H1 (cell line): ENCODE results near the gene PDE4D. TPM values are rescaled to one million over a fixed set of nuclear protein-coding genes. Genes with fewer than 3 reads are reported as not detected.
A peak's percentile ranks its signal among the peaks of the same experiment; 100 is the strongest.

Source experiments
- CTCF ChIA-PET: fragments of 300-600 bp; sonication (Branson Sonifier 250); formaldehyde crosslinking; loops from one replicate; lab custom pipeline; 2021; ENCODE audit not compliant: partially characterized antibody; lab: Charles Lee
- POLR2A ChIA-PET: fragments of 300-600 bp; sonication (Branson Sonifier 250); formaldehyde crosslinking; loops from one replicate; lab custom pipeline; 2021; ENCODE audit warnings: inconsistent platforms; ENCODE audit not compliant: partially characterized antibody; lab: Charles Lee
- DNase-seq, 2 experiments: peaks; one replicate each; pipeline versions ENCODE4 v3.0.0 to v3.0.0-alpha.2; 2010 to 2022; ENCODE audit warnings: low spot score in 2 of 2, low read depth in 1 of 2, mixed read lengths in 1 of 2
- FAIRE-seq: peaks from 2 replicates; lab custom pipeline; 2011; peaks lifted over from hg19 to GRCh38; lab: Jason Lieb, UNC
- H2AFZ ChIP-seq: 2 replicates; pipeline ENCODE4 v1.8.1; 2012; ENCODE audit warnings: low read length, inconsistent platforms
- H2AK5ac ChIP-seq: 2 replicates; pipeline ENCODE4 v1.6.1; 2013; ENCODE audit warnings: low read depth, low read length
- H2BK120ac ChIP-seq: replicated peaks from 2 replicates; pipeline ENCODE3; 2013; ENCODE audit warnings: low read depth, low read length, inconsistent platforms
- H2BK12ac ChIP-seq: 2 replicates; pipeline ENCODE4 v1.6.1; 2013; ENCODE audit warnings: low read depth, low read length
- H2BK15ac ChIP-seq: 2 replicates; pipeline ENCODE4 v1.6.1; 2013; ENCODE audit warnings: low read length
- H2BK20ac ChIP-seq: 2 replicates; pipeline ENCODE4 v1.6.1; 2013; ENCODE audit warnings: low read length
- H2BK5ac ChIP-seq: 2 replicates; pipeline ENCODE4 v1.6.1; 2013; ENCODE audit warnings: low read depth, low read length
- H3K14ac ChIP-seq: 2 replicates; pipeline ENCODE4 v1.6.1; 2013; ENCODE audit warnings: inconsistent platforms; ENCODE audit not compliant: insufficient read length
- H3K18ac ChIP-seq: 2 replicates; pipeline ENCODE4 v1.6.1; 2013; ENCODE audit warnings: low read length; ENCODE audit errors: extremely low read depth
- H3K23ac ChIP-seq: 2 replicates; pipeline ENCODE4 v1.6.1; 2013; ENCODE audit warnings: inconsistent platforms; ENCODE audit not compliant: insufficient read length
- H3K23me2 ChIP-seq: 2 replicates; pipeline ENCODE4 v1.6.1; 2013; ENCODE audit warnings: low read depth, low read length
- H3K27ac ChIP-seq: 2 replicates; pipeline ENCODE4 v1.6.1; 2011; ENCODE audit warnings: low read depth, low read length, inconsistent platforms
- H3K27me3 ChIP-seq, 4 experiments: replicated peaks in 1 of 4; 1 replicate in 1 of 4; 2 replicates in 3 of 4; pipeline versions ENCODE4 v1.6.1 to v1.8.1; 2011 to 2013; ENCODE audit warnings: low read length in 3 of 4, mild to moderate bottlenecking in 3 of 4, inconsistent platforms in 2 of 4, mixed read lengths in 2 of 4, moderate library complexity in 1 of 4; ENCODE audit not compliant: control insufficient read depth in 3 of 4, insufficient read depth in 3 of 4; ENCODE audit errors: extremely low read depth in 1 of 4
- H3K36me3 ChIP-seq, 4 experiments: 2 replicates each; pipeline versions ENCODE4 v1.6.1 to v1.8.1; 2011 to 2013; ENCODE audit warnings: mild to moderate bottlenecking in 4 of 4, low read length in 3 of 4, moderate library complexity in 2 of 4, control low read depth in 1 of 4, inconsistent platforms in 1 of 4; ENCODE audit not compliant: insufficient read depth in 4 of 4, control insufficient read depth in 2 of 4
- H3K4ac ChIP-seq: replicated peaks from 2 replicates; pipeline ENCODE3; 2013; ENCODE audit warnings: low read length, low read depth, mixed read lengths, inconsistent platforms; ENCODE audit not compliant: insufficient read length
- H3K4me1 ChIP-seq, 4 experiments: replicated peaks in 1 of 4; 1 replicate in 1 of 4; 2 replicates in 3 of 4; pipeline versions ENCODE4 v1.6.1 to v1.8.1; 2011 to 2013; ENCODE audit warnings: low read length in 3 of 4, inconsistent platforms in 2 of 4, mixed read lengths in 1 of 4; ENCODE audit not compliant: insufficient read depth in 4 of 4, control insufficient read depth in 3 of 4
- H3K4me2 ChIP-seq, 2 experiments: 2 replicates each; pipeline versions ENCODE4 v1.6.1 to v1.8.1; 2011 to 2013; ENCODE audit warnings: low read depth in 2 of 2, low read length in 2 of 2, control low read depth in 1 of 2, inconsistent platforms in 1 of 2, mild to moderate bottlenecking in 1 of 2; ENCODE audit not compliant: insufficient read depth in 1 of 2
- H3K4me3 ChIP-seq, 4 experiments: fragments of 200-600, 300-600 bp in 1 of 4; sonication (generic), shearing (Covaris generic), sonication (Bioruptor Twin) in 1 of 4; 2 replicates each; pipeline versions ENCODE4 v1.5.1 to v1.8.1; 2011 to 2016; ENCODE audit warnings: low read length in 4 of 4, low read depth in 3 of 4, control low read depth in 2 of 4, inconsistent platforms in 2 of 4, mild to moderate bottlenecking in 2 of 4, mixed read lengths in 1 of 4, moderate library complexity in 1 of 4; ENCODE audit not compliant: insufficient read depth in 2 of 4; ENCODE audit errors: extremely low read depth in 1 of 4
- H3K56ac ChIP-seq: replicated peaks from 2 replicates; pipeline ENCODE3; 2013; ENCODE audit warnings: low read depth, mild to moderate bottlenecking, mixed read lengths, low read length, inconsistent platforms; ENCODE audit not compliant: insufficient read length
- H3K79me1 ChIP-seq: 2 replicates; pipeline ENCODE4 v1.6.1; 2013; ENCODE audit warnings: low read depth, low read length, control low read depth
- H3K79me2 ChIP-seq, 2 experiments: 2 replicates each; pipeline versions ENCODE4 v1.6.1 to v1.8.1; 2012 to 2013; ENCODE audit warnings: low read length in 2 of 2, mild to moderate bottlenecking in 2 of 2, inconsistent platforms in 1 of 2; ENCODE audit not compliant: insufficient read depth in 2 of 2, control insufficient read depth in 1 of 2
- H3K9ac ChIP-seq, 4 experiments: replicated peaks in 1 of 4; 1 replicate in 1 of 4; 2 replicates in 3 of 4; pipeline versions ENCODE4 v1.6.1 to v1.8.1; 2011 to 2013; ENCODE audit warnings: low read depth in 3 of 4, low read length in 3 of 4, control low read depth in 2 of 4, mild to moderate bottlenecking in 2 of 4, moderate library complexity in 2 of 4, inconsistent platforms in 1 of 4; ENCODE audit errors: extremely low read depth in 1 of 4
- H3K9me3 ChIP-seq, 2 experiments: 2 replicates each; pipeline versions ENCODE4 v1.6.1 to v1.8.1; 2012 to 2013; ENCODE audit warnings: mild to moderate bottlenecking in 2 of 2, moderate library complexity in 2 of 2, control low read depth in 1 of 2, inconsistent platforms in 1 of 2, low read depth in 1 of 2, low read length in 1 of 2, mixed read lengths in 1 of 2; ENCODE audit not compliant: insufficient read depth in 2 of 2
- H4K20me1 ChIP-seq, 2 experiments: replicated peaks in 1 of 2; 2 replicates each; pipeline versions ENCODE3 to v1.8.1; 2011 to 2013; ENCODE audit warnings: inconsistent platforms in 2 of 2, low read length in 2 of 2, mild to moderate bottlenecking in 1 of 2; ENCODE audit not compliant: insufficient read depth in 2 of 2, control insufficient read depth in 1 of 2
- H4K5ac ChIP-seq: 2 replicates; pipeline ENCODE4 v1.6.1; 2013; ENCODE audit warnings: low read length, low read depth, mixed read lengths, inconsistent platforms; ENCODE audit not compliant: insufficient read length
- H4K8ac ChIP-seq: 2 replicates; pipeline ENCODE4 v1.8.0; 2013; ENCODE audit warnings: mild to moderate bottlenecking, moderate library complexity, low read length, inconsistent platforms; ENCODE audit not compliant: insufficient read depth; ENCODE audit errors: extremely low read depth
- H4K91ac ChIP-seq: replicated peaks from 2 replicates; pipeline ENCODE3; 2013; ENCODE audit warnings: low read length, mixed read lengths, inconsistent platforms; ENCODE audit not compliant: insufficient read length
- ASH2L ChIP-seq: fragments of 200-600, 300-600 bp; sonication (generic); IDR thresholded peaks from one replicate; pipeline ENCODE4 v1.7.1; 2017; ENCODE audit warnings: low read length
- BCL11A ChIP-seq, 2 experiments: IDR thresholded peaks; one replicate each; pipeline ENCODE4 v1.6.1; 2011; ENCODE audit warnings: low read depth in 2 of 2, low read length in 2 of 2, mild to moderate bottlenecking in 2 of 2
- CHD1 ChIP-seq: IDR thresholded peaks from 2 replicates; pipeline ENCODE4 v1.6.1; 2012; ENCODE audit warnings: low read depth, low read length, improper control_type of control experiment
- PHF8 ChIP-seq: fragments of 200-600 bp; sonication (generic); conservative IDR thresholded peaks from 2 replicates; pipeline ENCODE4 v1.7.1; 2012; ENCODE audit warnings: low read depth, mild to moderate bottlenecking, inconsistent platforms, low read length, moderate library complexity
- POLR2A ChIP-seq, 2 experiments: IDR thresholded peaks; 1 replicate in 1 of 2; 2 replicates in 1 of 2; pipeline ENCODE4 v1.6.1; 2011; ENCODE audit warnings: low read depth in 2 of 2, low read length in 2 of 2, mild to moderate bottlenecking in 2 of 2; ENCODE audit errors: control extremely low read depth in 1 of 2
- RBBP5 ChIP-seq: IDR thresholded peaks from 2 replicates; pipeline ENCODE4 v1.7.1; 2012; ENCODE audit warnings: low read depth, mild to moderate bottlenecking, inconsistent platforms, low read length, moderate library complexity, borderline replicate concordance
- RXRA ChIP-seq: IDR thresholded peaks from 2 replicates; pipeline ENCODE4 v1.6.1; 2011; ENCODE audit warnings: low read depth, mild to moderate bottlenecking, low read length, moderate library complexity; ENCODE audit not compliant: insufficient read depth
- SAP30 ChIP-seq: fragments of 300-600 bp; sonication (generic); IDR thresholded peaks from 2 replicates; pipeline ENCODE4 v1.7.1; 2012; ENCODE audit warnings: low read length, moderate library complexity, mild to moderate bottlenecking, inconsistent platforms; ENCODE audit not compliant: insufficient read depth, insufficient replicate concordance
- TEAD4 ChIP-seq: IDR thresholded peaks from 2 replicates; pipeline ENCODE4 v1.6.1; 2012; ENCODE audit warnings: low read depth, low read length, inconsistent platforms, mixed read lengths
- WGBS, 2 experiments: shearing (Covaris generic) in 1 of 2; methylation state at CpG; one replicate each; pipeline versions ENCODE4 v1.1.6 to v1.1.7; 2013 to 2015; ENCODE audit warnings: low lambda C conversion rate in 2 of 2, mixed read lengths in 2 of 2, inconsistent platforms in 1 of 2, low coverage in 1 of 2, missing lambda C conversion rate in 1 of 2; ENCODE audit not compliant: insufficient replicate concordance in 2 of 2, insufficient coverage in 1 of 2, insufficient read length in 1 of 2; ENCODE audit errors: extremely low coverage in 1 of 2, missing lambda C conversion rate in 1 of 2; 5-methylcytosine and 5-hydroxymethylcytosine counted together
- polyA plus RNA-seq, 7 experiments: library from polyadenylated mRNA; depleted of rRNA in 3 of 7; stranded (reverse) in 5 of 7; unstranded in 2 of 7; fragments of >200 nt in 5 of 7; fragments of 200-250 nt in 2 of 7; gene quantifications; 1 replicate in 5 of 7; 2 replicates in 1 of 7; 4 replicates in 1 of 7; pipeline versions ENCODE4 v1.2.1 to v1.2.3, GENCODE V29; 2011 to 2013; ENCODE audit warnings: missing spikeins in 2 of 7, mixed read lengths in 2 of 7
- total RNA-seq: library from RNA; stranded (reverse); fragmentation: NEBNext Ultra II Directional; extraction: Animal tissue kit (Norgen Biotek cat#: 25700); gene quantifications from 2 replicates; pipeline ENCODE4 v1.2.1, GENCODE V29; 2021

The PDE4D gene
- total and polyA plus RNA-seq, 2 of the 8 experiments (the other 6 are each of a cell fraction or from before 2014, with no cell fraction given): 2.3 to 3.7 TPM

- FAIRE-seq: no peak
- no peak overlapping the region for H3K4me3 ChIP-seq
These were observed 60.8 kb downstream of the PDE4D start for GRCh38 chr5:59832577-59833301.

More at GRCh38 chr5:59832577-59833301, 60.8 kb downstream of the PDE4D start:
- no peak overlapping the region for H3K27ac ChIP-seq
- H4K20me1 ChIP-seq: no peaks in the 10 kb centered on the region
- no peaks in the 10 kb centered on the region for H3K79me1 ChIP-seq
- TF ChIP-seq ASH2L (no peak), BCL11A (IDR thresholded peaks at IDR 0.05; ENCODE audit: low read depth in 2 of 2, low read length in 2 of 2) (no peak), SAP30 (no peak), TEAD4 (no peak), CHD1 (no peak), PHF8 (no peak), POLR2A (IDR thresholded peaks at IDR 0.05; ENCODE audit: control extremely low read depth in 1 of 2, low read depth in 2 of 2, low read length in 2 of 2) (no peak), RXRA (no peak), RBBP5 (no peak)
- ChIA-PET POLR2A (no interaction called here), CTCF (interaction anchor here (2.0 kb wide), 1 partner anchor 18 kb away, joined by 5 read pairs; no protein-coding TSS in a partner anchor)
- H3K9me3 ChIP-seq: no peaks in the 10 kb centered on the region; a peak in 1 of 4 replicates
- H3K23me2 ChIP-seq: no peaks in the 10 kb centered on the region
- no peak overlapping the region for H2BK120ac ChIP-seq
- H3K23ac ChIP-seq: no peak overlapping the region
- H2BK15ac ChIP-seq: no peak overlapping the region
- H4K91ac ChIP-seq: no peak overlapping the region
- H3K18ac ChIP-seq: no peak overlapping the region
- H2BK20ac ChIP-seq: no peak overlapping the region
- H4K8ac ChIP-seq: no peak overlapping the region
- no peak overlapping the region for H3K14ac ChIP-seq
- H3K9ac ChIP-seq: no peak overlapping the region
- no peak overlapping the region for H2BK5ac ChIP-seq
- H3K4me2 ChIP-seq: no peak overlapping the region
- no peak overlapping the region for H4K5ac ChIP-seq
- H3K27me3 ChIP-seq: no peaks in the 10 kb centered on the region
- 0 out of 2 replicates have a peak overlapping the region, but pooled peaks have one; percentile 20 for H2AFZ ChIP-seq
- H3K56ac ChIP-seq: no peak overlapping the region
- no peak overlapping the region for H2AK5ac ChIP-seq
- no peaks in the 10 kb centered on the region for H3K36me3 ChIP-seq
- DNase-seq: no peak
- no peak overlapping the region for H2BK12ac ChIP-seq
- H3K4me1 ChIP-seq: peaks cover 0 to 9% (median 0%) of the 10 kb centered on the region in 4 experiments; a peak in 3 of 7 replicates
- no peaks in the 10 kb centered on the region for H3K79me2 ChIP-seq
- H3K4ac ChIP-seq: no peak overlapping the region
- 76 to 100% methylated on average over 1 to 7 of the region's 7 CpGs for WGBS, 2 experiments
